Ovary (tissue), 3 donors: Measurements from ENCODE around the gene NAGPA.

Source experiments
- CTCF ChIP-seq, 3 donors: fragments of 450-650 bp in 2 of 3; fragments of 200-600 bp in 1 of 3; IDR thresholded peaks; one replicate each; pipeline versions ENCODE4 v1.5.1 to v1.8.0; 2016 to 2022; ENCODE audit warnings: antibody characterized with exemption in 3 of 3, mild to moderate bottlenecking in 1 of 3
- EP300 ChIP-seq: sonication (generic); formaldehyde crosslinking; IDR thresholded peaks from one replicate; pipeline ENCODE4 v1.6.1; 2017; ENCODE audit warnings: antibody characterized with exemption
- POLR2A ChIP-seq: fragments of 450-650 bp; IDR thresholded peaks from one replicate; pipeline ENCODE4 v1.6.1; 2017; ENCODE audit warnings: antibody characterized with exemption, mild to moderate bottlenecking, moderate library complexity
- donor health status: DM: no; HTN: no; CAD: no.

GRCh38 chr16:5060073-5060641 lies 26.4 kb upstream of the NAGPA start:
- TF ChIP-seq CTCF (IDR thresholded peaks at IDR 0.05): no peak
- no peak for TF ChIP-seq POLR2A
- no peak for TF ChIP-seq EP300
